Medulla oblongata (tissue), 1 donor: ENCODE measurements around the gene IL1RAPL2.
"Not testable (repeated sequence)": the region's sequence is repeated elsewhere in the genome, so short reads cannot be mapped to it uniquely, and the experiment has no call there.

Experiments
- DNase-seq: peaks from one replicate; pipeline ENCODE4 v3.0.0-alpha.2; 2015; ENCODE audit errors: extremely low spot score

IL1RAPL2 gene

DNA sequence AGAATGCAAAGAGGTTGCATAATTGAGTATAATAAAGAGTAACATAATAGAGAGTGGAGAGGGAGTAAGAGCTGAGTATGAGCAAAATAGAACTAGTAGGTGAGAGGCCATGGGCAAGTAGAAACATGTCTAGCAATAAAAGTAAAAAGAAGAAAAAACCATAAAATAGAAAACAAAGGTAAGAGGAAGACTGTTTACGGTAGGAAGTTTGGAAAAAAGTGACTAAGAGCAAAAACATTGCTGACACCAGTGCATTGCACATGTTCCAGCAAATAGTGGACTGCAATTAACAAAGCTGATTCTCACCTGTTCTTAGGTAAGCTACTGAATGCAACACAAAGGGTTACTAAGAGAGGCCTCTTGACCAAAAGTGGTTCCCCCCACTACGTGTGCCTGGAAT lies 451.6 kb downstream of the IL1RAPL2 start:
- no peak for DNase-seq

DNA sequence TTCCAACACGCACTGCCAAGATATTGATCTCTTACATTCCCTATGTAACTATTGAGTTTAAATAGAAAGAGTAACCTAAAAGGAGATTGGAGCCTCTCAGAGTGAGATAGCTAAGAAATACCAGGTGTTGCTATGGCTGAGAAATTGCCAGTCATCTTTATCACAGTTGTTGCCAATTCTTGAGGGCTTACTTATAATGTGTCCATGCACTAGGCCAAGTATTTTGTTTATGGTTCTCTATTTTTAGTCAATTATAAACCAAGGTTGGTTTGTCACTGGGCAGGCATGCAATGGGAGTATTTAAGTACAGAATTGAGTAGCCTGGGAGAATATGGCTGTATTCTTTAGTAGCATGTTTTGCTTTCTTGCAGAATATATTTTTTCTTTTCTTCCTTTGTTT lies 452.9 kb downstream of the IL1RAPL2 start:
- DNase-seq = no peak

DNA sequence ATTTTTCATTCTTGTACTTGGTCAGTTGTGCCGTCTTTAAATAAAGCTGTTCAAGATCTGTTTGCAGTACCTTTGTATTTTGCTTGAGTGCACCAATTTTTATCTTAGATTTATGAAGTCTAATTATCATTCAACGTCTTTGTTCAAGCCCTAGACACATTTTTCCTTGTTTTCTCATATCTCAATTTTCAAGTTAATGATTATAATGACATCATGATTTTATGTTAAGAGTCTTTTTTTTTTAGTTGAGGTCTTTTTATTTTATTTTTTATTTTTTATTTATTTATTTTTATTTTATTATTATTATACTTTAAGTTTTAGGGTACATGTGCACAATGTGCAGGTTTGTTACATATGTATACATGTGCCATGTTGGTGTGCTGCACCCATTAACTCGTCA lies 463.0 kb downstream of the IL1RAPL2 start:
- DNase-seq = not testable (repeated sequence)

DNA sequence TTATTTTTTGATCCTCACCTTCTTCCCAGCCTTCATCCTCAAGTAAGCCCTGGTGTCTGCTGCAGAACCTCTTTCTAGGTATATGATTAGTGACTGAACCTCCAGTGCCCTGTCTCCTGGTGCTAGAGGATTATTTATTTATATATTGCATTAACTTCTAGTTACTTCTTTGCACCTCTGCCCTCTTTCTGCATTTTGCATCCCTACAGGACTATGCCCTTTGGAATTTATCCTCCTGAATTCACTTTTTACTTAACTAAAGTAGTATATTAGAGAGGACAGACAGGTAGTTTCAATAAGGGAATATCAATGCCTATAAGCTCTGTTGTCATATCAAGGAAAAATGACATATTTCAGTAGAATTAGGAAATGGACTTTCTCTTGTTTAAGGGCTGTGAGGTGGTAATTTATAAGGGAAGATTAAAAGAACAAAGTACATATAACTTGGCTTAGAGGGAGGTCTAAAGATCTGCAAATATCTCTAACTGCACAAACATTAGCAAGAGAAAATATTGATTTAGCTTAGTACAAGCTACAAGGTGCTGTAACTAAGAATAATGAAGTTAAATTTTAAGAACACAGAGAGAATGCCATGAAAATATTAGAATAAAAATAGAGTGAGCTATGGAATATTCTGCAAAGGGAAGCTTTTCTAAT lies 472.8 kb downstream of the IL1RAPL2 start:
- no peak for DNase-seq

DNA sequence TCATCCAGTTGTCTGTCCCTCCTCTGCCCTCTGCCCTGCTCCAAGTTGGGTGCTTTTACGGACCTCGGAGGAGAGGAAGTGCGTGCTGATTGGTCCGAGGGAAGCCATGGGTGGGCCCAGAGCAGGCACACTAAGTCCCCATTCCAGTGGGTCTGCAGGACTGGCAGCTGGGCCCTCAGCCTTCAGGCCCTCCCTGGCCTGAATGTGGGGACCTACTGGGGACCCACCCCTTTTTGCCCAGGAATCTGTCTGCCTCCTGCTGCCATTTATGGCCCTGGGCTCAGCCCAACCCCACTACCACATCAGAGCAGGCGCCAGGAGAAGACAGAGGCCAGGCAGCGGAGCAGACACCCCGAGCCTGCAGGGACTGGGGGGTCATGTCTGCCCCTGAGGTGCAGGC lies 484.9 kb downstream of the IL1RAPL2 start:
- no peak for DNase-seq

DNA sequence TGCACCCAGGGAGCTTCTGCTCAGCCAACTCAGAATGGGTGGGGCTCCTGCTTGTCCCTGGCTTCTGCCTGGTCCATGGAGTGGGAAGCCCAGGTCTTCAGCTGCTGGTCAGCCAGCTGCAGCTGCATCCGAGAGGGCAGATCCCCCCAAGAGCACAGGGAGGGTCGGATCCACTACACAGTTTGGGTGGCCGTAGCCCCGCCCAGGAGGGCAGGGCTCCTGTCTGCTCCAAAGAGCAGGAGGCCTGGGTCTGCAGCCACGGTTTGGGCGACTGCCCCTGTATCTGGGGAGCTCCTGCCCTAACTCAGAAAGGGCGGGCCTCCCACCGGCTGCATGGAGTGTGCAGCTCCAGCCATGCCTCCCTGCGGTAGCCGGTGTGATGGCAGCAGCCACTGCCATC lies 485.4 kb downstream of the IL1RAPL2 start:
- DNase-seq = no peak

DNA sequence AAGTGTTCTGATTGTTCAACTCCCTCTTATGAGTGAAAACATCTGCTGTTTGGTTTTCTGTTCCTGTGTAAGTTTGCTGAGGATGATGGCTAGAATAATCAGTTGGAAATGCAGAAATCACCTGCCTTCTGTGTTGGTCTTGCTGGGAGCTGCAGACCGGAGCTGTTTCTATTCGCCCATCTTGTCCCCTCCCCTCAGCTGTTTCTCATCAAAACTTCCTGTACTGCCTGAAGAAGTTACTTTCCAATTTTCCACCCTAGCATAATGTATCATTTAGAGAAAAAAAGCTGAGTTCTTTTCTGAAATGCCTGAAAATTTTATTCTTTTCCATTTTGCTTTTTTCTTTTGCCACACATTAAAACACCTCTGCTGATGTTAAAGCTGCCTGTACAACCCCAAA lies 486.9 kb downstream of the IL1RAPL2 start:
- DNase-seq = no peak

DNA sequence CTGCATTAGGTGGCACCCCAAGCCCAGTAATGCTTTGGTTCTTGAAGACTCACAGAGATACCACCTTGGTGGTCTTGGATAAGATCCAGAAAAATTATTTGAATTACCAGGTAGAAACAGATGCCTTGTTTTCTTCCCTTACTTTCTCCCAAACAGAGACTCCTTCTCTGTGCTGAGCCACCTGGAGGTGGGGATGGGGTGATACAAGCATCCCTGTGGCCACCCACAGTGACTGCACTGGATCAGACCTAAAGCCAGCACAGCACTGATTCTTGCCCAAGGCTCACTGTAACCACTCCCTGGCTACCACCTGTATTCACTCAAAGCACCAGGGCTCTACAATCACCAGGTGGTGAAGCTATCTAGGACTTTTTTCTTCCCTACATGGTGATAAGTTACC lies 497.7 kb downstream of the IL1RAPL2 start:
- DNase-seq = no peak

DNA sequence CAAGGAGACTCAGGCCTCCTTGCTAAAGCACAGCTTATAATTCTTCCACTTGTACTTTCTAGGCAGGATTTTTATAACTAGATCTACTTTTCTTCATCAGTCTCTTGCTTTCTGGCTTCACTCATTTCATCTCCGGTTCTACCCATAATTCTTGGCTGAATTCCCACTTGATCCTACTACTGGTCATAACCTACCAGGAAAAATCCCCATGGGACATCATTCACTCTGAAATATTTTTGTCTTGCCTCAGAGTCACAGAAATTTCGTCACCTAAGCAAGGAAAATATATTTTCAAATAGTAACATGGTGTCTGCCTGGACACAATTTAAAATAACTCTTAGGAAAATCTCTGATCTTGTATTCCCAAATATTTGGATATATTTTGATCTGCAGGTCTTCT lies 532.2 kb downstream of the IL1RAPL2 start:
- DNase-seq = no peak

DNA sequence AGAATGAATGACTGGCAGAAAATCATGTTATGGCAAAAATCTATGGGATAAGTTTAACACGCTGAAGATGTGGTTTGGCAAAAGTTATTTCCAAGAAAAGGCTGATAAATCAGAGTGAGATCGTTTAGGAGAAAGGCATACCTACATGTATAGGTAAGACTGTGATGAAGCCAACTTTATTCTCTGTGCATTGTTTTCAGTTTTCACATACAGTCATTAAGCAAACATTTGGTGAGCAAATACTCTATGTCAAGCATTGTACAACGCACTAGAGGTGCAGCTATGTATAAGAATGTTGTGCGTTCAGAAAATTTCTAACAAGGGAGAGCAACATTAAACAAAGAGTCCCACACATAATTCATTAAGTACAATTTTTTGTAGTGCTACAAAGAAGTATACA lies 532.8 kb downstream of the IL1RAPL2 start:
- DNase-seq = no peak

DNA sequence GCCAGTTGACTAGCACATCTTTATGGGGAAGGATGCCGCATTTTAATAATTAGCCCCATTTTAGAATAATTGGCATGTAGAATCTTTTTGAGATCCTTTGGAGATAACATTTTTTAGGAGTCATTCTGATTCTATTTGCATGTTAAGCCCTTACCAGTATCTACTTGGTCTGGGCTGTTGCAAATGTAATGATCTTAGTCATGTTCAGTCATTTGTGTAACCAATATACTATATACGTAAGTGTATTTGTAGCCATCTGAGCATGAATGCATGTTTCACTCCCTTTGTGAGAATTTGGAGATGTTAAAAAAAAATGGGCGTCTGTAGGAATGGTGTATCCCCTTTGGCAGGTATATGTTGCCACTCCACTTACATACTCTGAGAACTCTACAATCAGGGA lies 535.4 kb downstream of the IL1RAPL2 start:
- DNase-seq = no peak

DNA sequence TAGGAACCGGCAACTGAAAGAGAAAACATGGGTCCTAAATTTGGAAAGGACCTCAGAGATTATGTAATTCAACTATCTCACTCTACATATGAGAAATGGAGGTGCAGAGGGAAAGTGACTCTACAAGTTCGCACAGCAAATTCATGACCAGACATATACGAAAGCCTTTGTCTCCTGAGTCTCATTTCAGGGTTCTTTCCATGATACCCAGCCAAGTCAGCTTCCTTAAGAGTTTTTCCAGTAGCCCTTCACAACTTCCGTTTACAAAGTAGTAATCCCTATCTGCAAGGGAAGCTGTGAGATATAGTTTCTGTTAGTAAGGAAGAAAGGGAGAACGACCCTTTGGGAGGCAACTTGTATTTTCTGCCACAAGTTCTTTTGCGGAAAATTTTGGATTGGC lies 543.9 kb downstream of the IL1RAPL2 start:
- no peak for DNase-seq

DNA sequence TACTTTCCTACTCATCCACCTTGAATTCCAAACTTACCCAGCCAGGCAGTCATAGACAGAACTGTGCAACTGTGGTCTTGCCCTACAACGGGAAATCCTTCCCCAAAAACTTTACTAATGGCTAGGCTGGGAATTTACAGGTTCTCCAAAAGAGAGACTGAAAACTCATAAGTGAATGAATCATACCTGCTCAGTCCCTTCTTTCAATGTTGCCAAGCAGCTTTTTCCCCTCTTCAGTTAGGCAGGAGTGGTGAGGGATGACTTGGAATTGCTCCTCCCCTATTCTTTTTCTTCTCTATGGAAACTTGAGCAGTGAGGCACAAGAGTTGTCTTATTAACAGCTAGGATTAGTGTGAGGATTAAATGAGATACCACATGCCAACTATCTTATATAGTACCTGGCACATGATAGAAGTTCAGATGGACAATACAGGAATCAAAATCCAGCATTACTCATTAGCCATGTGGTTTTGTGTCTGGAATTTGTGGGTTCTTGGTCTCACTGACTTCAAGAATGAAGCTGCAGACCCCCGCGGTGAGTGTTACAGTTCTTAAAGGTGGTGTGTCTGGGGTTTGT lies 548.6 kb downstream of the IL1RAPL2 start:
- no peak for DNase-seq

DNA sequence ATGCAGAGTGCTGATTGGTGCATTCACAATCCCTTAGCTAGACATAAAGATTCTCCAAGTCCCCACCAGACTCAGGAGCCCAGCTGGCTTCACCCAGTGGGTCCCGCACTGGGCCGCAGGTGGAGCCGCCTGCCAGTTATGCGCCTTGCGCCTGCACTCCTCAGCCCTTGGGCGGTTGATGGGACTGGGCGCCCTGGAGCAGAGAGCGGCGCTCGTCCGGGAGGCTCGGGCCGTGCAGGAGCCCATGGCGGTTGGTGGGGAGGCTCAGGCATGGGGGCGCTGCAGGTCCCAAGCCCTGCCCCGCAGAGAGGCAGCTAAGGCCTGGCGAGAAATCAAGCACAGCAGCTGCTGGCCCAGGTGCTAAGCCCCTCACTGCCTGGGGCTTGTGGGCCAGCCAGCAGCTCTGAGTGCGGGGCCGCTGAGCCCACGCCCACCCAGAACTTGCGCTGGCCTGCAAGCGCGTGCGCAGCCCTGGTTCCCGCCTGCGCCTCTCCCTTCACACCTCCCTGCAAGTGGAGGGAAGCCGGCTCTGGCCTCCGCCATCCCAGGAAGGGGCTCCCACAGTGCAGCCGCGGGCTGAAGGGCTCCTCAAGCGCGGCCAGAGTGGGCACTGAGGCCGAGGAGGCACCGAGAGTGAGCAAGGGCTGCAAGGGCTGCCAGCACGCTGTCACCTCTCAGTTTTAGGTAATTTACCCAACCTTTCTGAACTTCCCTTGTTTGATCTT lies 549.8 kb downstream of the IL1RAPL2 start:
- not testable (repeated sequence) for DNase-seq

DNA sequence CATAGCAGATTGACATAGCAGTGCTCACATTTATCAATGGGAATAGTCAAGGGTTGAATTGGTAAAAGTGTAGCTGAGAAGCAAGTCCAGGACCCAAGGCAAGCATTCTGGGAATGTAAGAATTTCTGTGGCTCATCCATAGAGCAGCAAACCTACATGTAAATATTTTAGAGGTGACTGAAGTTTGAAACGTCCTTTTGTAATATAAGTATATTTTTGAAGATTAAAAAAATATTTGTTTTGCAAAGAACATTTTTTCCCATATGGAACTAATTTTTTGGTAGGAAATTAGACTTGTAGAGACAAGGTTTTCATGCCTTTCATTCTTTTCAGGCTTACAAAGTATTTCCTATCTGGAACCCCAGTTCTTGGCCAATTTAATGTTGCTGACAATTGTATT lies 550.5 kb downstream of the IL1RAPL2 start:
- DNase-seq = no peak

DNA sequence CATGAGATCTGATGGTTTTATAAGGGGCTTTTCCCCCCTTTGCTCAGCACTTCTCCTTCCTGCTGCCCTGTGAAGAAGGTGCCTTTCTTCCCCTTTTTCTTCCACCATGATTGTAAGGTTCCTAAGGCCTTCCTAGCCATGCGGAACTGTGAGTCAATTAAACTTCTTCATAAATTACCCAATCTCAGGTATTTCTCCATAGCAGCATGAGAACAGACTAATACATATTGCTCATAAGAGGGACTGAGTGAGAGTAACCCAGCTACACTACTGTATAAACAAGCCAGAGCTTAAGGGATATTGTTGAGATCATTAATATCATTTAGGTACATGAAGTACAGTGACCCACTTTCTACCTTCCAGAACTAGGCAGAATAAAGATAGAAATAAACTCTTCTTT lies 551.6 kb downstream of the IL1RAPL2 start:
- DNase-seq = no peak

DNA sequence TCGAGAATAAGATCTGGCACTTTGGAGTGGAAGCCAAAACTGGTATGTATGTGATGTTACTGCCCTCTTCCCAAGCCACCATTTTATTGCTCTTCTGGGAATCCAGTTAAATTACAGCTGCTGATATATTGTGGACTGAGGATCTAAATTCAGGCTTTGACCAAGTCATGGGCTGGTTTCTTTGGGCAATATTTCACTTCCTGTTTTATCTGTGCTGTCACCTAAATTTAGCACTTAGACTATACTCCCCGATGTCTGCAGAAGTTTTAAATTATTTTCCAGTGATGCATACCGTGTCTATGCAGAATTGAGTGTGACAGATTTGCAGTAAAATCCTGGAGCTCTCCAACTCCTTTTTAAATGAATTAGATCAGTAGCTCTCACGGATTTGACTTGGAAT lies 554.5 kb downstream of the IL1RAPL2 start:
- no peak for DNase-seq

DNA sequence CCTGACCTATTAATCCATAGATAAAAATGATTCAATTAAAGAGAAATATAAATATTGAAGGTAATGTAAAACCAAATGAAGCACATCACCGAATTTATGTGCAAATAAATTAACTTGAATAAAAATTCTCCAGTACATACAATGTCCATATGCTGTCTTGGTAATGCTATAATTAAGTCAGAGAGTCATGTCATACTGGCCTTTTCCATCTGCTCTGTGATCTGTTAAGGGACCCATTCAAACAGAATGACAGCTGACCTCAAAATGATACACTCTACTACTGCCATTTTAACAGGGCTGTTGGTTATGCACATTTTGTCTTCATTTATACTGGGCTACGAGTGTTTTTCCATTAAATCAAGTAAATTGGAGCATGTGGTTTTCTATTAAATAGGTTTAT lies 555.2 kb downstream of the IL1RAPL2 start:
- no peak for DNase-seq

DNA sequence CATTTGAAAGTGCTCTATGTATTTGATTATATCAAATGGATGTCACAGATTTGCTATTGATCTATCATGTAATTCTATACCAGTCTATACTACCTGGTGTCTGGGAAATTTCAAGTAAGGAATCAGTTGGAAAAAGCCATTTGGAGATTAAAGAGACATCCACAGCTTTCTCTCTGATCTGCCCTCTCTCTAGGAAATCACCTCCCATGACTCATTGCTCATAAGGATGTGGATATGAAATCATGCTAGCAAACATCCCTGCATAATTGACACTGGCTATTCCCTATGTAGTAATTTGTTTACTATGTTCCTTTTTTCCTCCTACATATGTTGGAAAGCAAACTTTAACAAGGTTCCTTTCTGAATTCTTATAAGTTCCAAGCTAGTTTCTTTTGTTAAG lies 560.2 kb downstream of the IL1RAPL2 start:
- no peak for DNase-seq

DNA sequence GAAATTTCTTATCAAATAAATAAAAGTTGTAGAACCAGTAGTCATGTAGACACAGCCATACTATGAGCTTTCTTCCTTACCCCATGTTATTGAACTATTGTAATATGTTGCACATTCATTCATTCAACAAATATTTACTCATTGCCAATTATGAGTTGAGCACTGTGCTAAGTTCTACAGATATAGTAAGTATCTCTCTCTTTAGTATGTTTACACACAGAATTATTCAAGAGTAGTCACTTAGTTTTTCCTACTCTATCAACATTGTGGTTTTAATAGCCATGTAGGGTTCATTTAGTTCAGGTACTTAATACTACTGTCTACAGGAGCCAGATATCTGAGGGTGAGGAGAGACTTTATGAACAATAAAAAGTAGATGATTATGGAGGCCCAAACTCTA lies 568.3 kb downstream of the IL1RAPL2 start:
- no peak for DNase-seq

DNA sequence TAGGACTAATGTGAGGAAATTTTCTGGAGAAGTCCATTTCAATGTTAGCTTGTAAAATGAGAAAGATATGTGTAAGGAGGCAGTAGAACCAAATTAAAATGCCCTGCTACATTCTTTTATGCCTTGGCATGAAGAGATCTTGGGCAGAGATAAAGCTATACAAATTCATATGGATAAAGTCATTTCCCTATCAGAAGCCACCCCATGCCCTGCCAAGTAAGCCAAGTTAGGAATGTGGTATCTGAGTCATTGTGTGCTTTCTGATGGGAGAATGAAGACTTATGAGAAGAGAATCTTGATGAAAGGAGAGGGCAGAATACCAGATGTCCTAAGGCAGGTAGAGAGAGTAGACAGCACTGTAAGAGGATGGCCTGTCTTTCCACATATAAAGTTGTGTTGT lies 570.8 kb downstream of the IL1RAPL2 start:
- no peak for DNase-seq

DNA sequence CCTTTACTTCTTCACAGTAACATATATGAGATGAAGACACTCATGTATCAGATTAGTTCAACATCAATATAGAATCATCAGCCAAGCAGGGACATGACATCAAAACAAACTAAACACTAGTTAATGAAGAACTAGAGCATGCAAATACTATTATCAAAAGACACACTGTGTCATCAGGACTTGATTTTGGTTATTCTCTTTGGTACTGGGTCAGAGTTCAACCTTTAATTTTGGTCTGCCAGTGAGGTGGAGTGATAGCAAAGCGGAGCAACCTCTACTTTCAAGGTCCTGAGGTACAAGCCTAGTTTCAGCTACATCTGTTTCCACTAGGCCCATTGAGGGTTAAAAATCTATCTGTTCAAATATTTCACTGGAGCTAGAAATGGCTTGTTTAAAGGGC lies 584.0 kb downstream of the IL1RAPL2 start:
- DNase-seq = no peak

DNA sequence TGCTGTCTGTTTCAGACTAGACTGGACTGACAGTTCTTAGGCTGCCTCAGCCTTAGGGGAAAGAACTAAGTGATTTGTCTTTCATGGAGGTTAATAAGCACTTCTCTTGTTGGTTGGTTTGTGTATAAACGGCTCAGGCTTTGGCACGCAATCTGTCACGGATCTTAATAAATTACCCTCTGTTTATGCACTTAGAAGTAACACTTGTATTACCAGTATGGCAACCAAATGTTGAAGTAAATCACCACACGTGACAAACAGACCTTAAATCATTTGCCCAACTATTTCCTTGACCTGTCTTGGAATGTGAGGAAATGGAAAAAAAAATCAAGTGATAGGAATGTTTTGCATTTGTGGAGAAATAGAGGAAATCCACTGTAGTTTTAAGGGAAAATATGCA lies 584.6 kb downstream of the IL1RAPL2 start:
- no peak for DNase-seq
